ENCODE measurements around the gene PIGK. TPM values are rescaled to one million over a fixed set of nuclear protein-coding genes. Genes with fewer than 3 reads are reported as not detected.

The PIGK gene
- total RNA-seq, 4 donors from 2014 or later: 15.3 to 27.2 (median 20.9) TPM

- peaks cover 0 to 6% (median 0%) of the 10 kb centered on the region in 3 donors for H3K36me3 ChIP-seq
- 69 to 71% methylated on average over 3 of the region's 3 CpGs for WGBS, 2 donors
- no peaks in the 10 kb centered on the region for H3K9me3 ChIP-seq
- DNase-seq (ENCODE audit: low spot score in 2 of 2): no peak
- H3K27ac ChIP-seq: no peak overlapping the region
- no peaks in the 10 kb centered on the region for H3K27me3 ChIP-seq
- H3K4me1 ChIP-seq: no peaks in the 10 kb centered on the region
- TF ChIP-seq POLR2A (IDR thresholded peaks at IDR 0.05) (no peak), EP300 (IDR thresholded peaks at IDR 0.05) (no peak), CTCF (IDR thresholded peaks at IDR 0.05) (no peak)
- no peak overlapping the region for H3K4me3 ChIP-seq
Observed at GRCh38 chr1:77047978-77048614, 171.1 kb downstream of the PIGK start.

GRCh38 chr1:77047575-77047974 is 171.7 kb downstream of the PIGK start:
- H3K4me1 ChIP-seq: no peaks in the 10 kb centered on the region
- peaks cover 0 to 6% (median 0%) of the 10 kb centered on the region in 3 donors for H3K36me3 ChIP-seq
- WGBS, 2 donors: 95 to 100% methylated on average over 1 of the region's 1 CpG
- TF ChIP-seq CTCF (IDR thresholded peaks at IDR 0.05) (no peak), POLR2A (IDR thresholded peaks at IDR 0.05) (no peak), EP300 (IDR thresholded peaks at IDR 0.05) (no peak)
- DNase-seq (ENCODE audit: low spot score in 2 of 2): no peak
- H3K27ac ChIP-seq: no peak overlapping the region
- no peaks in the 10 kb centered on the region for H3K27me3 ChIP-seq
- no peaks in the 10 kb centered on the region for H3K9me3 ChIP-seq
- no peak overlapping the region for H3K4me3 ChIP-seq

- no peak for DNase-seq (ENCODE audit: low spot score in 2 of 2)
Observed at GRCh38 chr1:77044133-77044849, 174.9 kb downstream of the PIGK start.

GRCh38 chr1:77040826-77041225 is 178.4 kb downstream of the PIGK start:
- no peaks in the 10 kb centered on the region for H3K9me3 ChIP-seq
- no peak overlapping the region for H3K4me3 ChIP-seq
- WGBS, 2 donors: 78 to 89% methylated on average over 3 of the region's 3 CpGs
- TF ChIP-seq CTCF (IDR thresholded peaks at IDR 0.05) (no peak), EP300 (IDR thresholded peaks at IDR 0.05) (no peak), POLR2A (IDR thresholded peaks at IDR 0.05) (no peak)
- peaks cover 0 to 6% (median 0%) of the 10 kb centered on the region in 3 donors for H3K36me3 ChIP-seq
- H3K27me3 ChIP-seq: no peaks in the 10 kb centered on the region
- no peak for DNase-seq (ENCODE audit: low spot score in 2 of 2)
- H3K4me1 ChIP-seq: peaks cover 0 to 12% (median 0%) of the 10 kb centered on the region in 4 donors
- H3K27ac ChIP-seq: no peak overlapping the region

More at GRCh38 chr1:77044133-77044849, 174.9 kb downstream of the PIGK start:
- Histone ChIP-seq H3K4me3 (no peak overlapping the region), H3K36me3 (peaks cover 0 to 6% (median 0%) of the 10 kb centered on the region in 3 donors), H3K4me1 (no peaks in the 10 kb centered on the region), H3K9me3 (no peaks in the 10 kb centered on the region), H3K27me3 (no peaks in the 10 kb centered on the region), H3K27ac (no peak overlapping the region)
- WGBS, 2 donors: 90 to 91% methylated on average over 18 to 20 of the region's 20 CpGs
- no peak for TF ChIP-seq POLR2A (IDR thresholded peaks at IDR 0.05)
- no peak for TF ChIP-seq EP300 (IDR thresholded peaks at IDR 0.05)
- TF ChIP-seq CTCF (IDR thresholded peaks at IDR 0.05): no peak

GRCh38 chr1:77039739-77040138 is 179.5 kb downstream of the PIGK start:
- H3K9me3 ChIP-seq: no peaks in the 10 kb centered on the region
- peak; percentile 15 to 59 for DNase-seq (ENCODE audit: low spot score in 2 of 2)
- H3K4me3 ChIP-seq: no peak overlapping the region
- H3K27ac ChIP-seq: no peak overlapping the region
- peaks cover 0 to 6% (median 0%) of the 10 kb centered on the region in 3 donors for H3K36me3 ChIP-seq
- no peak for TF ChIP-seq CTCF (IDR thresholded peaks at IDR 0.05)
- no peak for TF ChIP-seq POLR2A (IDR thresholded peaks at IDR 0.05)
- TF ChIP-seq EP300 (IDR thresholded peaks at IDR 0.05): no peak
- 89 to 95% methylated on average over 8 of the region's 8 CpGs for WGBS, 2 donors
- H3K27me3 ChIP-seq: no peaks in the 10 kb centered on the region
- peaks cover 0 to 12% (median 0%) of the 10 kb centered on the region in 4 donors for H3K4me1 ChIP-seq

Data from tibial nerve (tissue), 4 donors.